ENCODE results near the gene PTPRE.

GRCh38 chr10:127984945-127985344, 78.0 kb downstream of the PTPRE start:
- no peak for TF ChIP-seq POLR2AphosphoS5 (IDR thresholded peaks at IDR 0.05; ENCODE audit: low read depth)
- TF ChIP-seq, protein P1, sequence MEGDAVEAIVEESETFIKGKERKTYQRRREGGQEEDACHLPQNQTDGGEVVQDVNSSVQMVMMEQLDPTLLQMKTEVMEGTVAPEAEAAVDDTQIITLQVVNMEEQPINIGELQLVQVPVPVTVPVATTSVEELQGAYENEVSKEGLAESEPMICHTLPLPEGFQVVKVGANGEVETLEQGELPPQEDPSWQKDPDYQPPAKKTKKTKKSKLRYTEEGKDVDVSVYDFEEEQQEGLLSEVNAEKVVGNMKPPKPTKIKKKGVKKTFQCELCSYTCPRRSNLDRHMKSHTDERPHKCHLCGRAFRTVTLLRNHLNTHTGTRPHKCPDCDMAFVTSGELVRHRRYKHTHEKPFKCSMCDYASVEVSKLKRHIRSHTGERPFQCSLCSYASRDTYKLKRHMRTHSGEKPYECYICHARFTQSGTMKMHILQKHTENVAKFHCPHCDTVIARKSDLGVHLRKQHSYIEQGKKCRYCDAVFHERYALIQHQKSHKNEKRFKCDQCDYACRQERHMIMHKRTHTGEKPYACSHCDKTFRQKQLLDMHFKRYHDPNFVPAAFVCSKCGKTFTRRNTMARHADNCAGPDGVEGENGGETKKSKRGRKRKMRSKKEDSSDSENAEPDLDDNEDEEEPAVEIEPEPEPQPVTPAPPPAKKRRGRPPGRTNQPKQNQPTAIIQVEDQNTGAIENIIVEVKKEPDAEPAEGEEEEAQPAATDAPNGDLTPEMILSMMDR (IDR thresholded peaks at IDR 0.05; ENCODE audit: insufficient read depth, low read length), result no peak

Data from HL-60 (cell line).